Lower lobe of right lung (tissue), 2 donors: ENCODE results near the gene SSBP4. TPM values are rescaled to one million over a fixed set of nuclear protein-coding genes. Genes with fewer than 3 reads are reported as not detected.

Experiments used
- ATAC-seq, 2 donors: fragments of 200-7000 bp; cut with Tn5 transposase; one replicate each; pipeline ENCODE4 v1.9.1; 2020 to 2022; ENCODE audit warnings: mild to moderate bottlenecking in 2 of 2, moderate library complexity in 2 of 2
- DNase-seq: peaks from one replicate; pipeline ENCODE4 v3.0.0-alpha.2; 2020
- H3K27ac ChIP-seq: fragments of 200-600 bp; one replicate; pipeline ENCODE4 v1.8.0; 2022
- H3K27me3 ChIP-seq: fragments of 200-600 bp; one replicate; pipeline ENCODE4 v1.8.0; 2022; ENCODE audit warnings: low read depth
- H3K36me3 ChIP-seq: fragments of 200-600 bp; one replicate; pipeline ENCODE4 v1.8.0; 2022; ENCODE audit warnings: mild to moderate bottlenecking
- H3K4me1 ChIP-seq: fragments of 200-600 bp; one replicate; pipeline ENCODE4 v1.8.0; 2022
- H3K4me3 ChIP-seq: fragments of 200-600 bp; one replicate; pipeline ENCODE4 v1.8.0; 2022; ENCODE audit warnings: mild to moderate bottlenecking
- H3K9me3 ChIP-seq: fragments of 200-600 bp; one replicate; pipeline ENCODE4 v1.8.0; 2022
- intact Hi-C: fragments of 100-400 bp; cut with DNase I; formaldehyde crosslinking; loops from one replicate; pipeline ENCODE4 v1.11.0; 2022
- total RNA-seq: library from RNA; stranded (reverse); fragmentation: NEBNext Ultra II Directional; extraction: Animal tissue kit (Norgen Biotek cat#: 25700); gene quantifications from one replicate; pipeline ENCODE4 v1.2.1, GENCODE V29; 2021
- TF ChIP-seq, protein P1 (sequence below): fragments of 200-600 bp; IDR thresholded peaks from one replicate; pipeline ENCODE4 v1.8.0; 2022; ENCODE audit warnings: antibody characterized with exemption, mild to moderate bottlenecking
- donor health status: DM: no; HTN: yes; CAD: no; lungs with severe emphysema.

The SSBP4 gene
- total RNA-seq, 1 donor from 2014 or later = 65.6 TPM

DNA sequence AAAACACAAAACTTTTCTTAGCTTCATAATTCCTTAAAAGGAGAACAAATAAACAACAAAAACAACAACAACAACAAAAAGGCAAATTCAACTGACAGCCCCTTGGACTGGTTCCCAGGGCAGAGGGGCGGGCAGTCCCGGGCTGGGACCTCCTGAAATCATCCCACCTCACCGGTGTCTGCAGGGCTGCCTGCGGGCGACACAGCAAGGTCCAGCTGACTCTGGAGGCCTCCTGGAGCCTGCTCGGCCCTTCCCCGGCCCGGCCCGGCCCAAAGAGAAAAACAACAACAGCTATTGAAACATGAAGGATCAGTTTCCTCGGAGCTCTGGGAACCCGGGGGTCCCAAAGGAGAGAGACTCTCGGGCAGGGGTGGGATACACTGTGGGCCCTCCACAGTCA is 23.7 kb downstream of the SSBP4 start:
- Histone ChIP-seq H3K9me3 (no peaks in the 10 kb centered on the region), H3K27ac (no peak overlapping the region), H3K4me3 (no peak overlapping the region), H3K4me1 (peaks cover 17% of the 10 kb centered on the region), H3K36me3 (peaks cover 52% of the 10 kb centered on the region), H3K27me3 (no peaks in the 10 kb centered on the region)
- intact Hi-C loops = no loop called here
- TF ChIP-seq, protein P1, sequence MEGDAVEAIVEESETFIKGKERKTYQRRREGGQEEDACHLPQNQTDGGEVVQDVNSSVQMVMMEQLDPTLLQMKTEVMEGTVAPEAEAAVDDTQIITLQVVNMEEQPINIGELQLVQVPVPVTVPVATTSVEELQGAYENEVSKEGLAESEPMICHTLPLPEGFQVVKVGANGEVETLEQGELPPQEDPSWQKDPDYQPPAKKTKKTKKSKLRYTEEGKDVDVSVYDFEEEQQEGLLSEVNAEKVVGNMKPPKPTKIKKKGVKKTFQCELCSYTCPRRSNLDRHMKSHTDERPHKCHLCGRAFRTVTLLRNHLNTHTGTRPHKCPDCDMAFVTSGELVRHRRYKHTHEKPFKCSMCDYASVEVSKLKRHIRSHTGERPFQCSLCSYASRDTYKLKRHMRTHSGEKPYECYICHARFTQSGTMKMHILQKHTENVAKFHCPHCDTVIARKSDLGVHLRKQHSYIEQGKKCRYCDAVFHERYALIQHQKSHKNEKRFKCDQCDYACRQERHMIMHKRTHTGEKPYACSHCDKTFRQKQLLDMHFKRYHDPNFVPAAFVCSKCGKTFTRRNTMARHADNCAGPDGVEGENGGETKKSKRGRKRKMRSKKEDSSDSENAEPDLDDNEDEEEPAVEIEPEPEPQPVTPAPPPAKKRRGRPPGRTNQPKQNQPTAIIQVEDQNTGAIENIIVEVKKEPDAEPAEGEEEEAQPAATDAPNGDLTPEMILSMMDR = no peak
- DNase-seq = no peak
- no peak for ATAC-seq

DNA sequence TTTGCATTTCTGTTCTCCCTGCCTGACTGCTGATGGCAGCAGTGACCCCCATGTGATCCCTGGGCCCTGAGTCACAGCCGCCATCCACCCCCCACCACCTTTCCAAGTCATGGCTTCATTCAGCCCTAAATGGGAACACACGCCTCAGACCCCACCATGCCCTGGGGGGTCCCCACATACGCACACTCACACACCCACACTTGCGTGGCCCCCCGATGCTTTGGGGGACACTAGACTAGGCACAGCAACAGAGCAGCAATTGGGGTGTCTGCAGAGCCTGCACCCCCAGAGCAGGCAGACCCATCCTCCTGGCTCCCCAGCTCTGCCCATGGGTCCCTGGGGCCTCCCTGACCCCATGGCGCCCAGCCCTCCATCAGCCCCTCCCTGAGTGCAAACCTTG is 24.2 kb downstream of the SSBP4 start:
- no peak overlapping the region for H3K27ac ChIP-seq
- TF ChIP-seq, protein P1 = no peak
- ATAC-seq (no peak), DNase-seq (no peak)
- H3K36me3 ChIP-seq = peaks cover 56% of the 10 kb centered on the region
- peaks cover 13% of the 10 kb centered on the region for H3K4me1 ChIP-seq
- no peaks in the 10 kb centered on the region for H3K27me3 ChIP-seq
- intact Hi-C loops = no loop called here
- H3K4me3 ChIP-seq = no peak overlapping the region
- no peaks in the 10 kb centered on the region for H3K9me3 ChIP-seq

DNA sequence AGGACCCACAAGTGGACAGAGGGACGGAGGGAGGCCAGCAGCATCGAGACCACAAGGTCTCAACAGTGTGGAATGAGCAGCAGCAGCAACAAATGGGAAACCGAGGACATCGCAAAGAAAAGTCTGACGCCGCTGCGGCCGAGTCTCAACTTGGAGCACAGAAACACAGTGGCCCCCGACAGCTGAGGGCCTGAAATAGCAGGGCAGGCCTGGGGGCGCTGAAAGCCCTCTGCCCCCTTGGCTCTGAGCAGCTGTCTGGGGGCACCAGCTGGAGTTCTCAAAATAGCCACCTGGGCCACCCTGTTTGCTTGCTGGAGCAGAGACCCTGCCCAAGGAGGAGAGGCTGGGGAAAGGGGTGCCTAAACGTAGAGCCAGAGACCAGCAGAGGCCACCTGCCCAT is 24.6 kb downstream of the SSBP4 start:
- intact Hi-C loops = no loop called here
- Histone ChIP-seq H3K27ac (no peak overlapping the region), H3K4me1 (peaks cover 9% of the 10 kb centered on the region), H3K9me3 (no peaks in the 10 kb centered on the region), H3K36me3 (peaks cover 61% of the 10 kb centered on the region), H3K4me3 (no peak overlapping the region), H3K27me3 (no peaks in the 10 kb centered on the region)
- DNase-seq (no peak), ATAC-seq (no peak)
- TF ChIP-seq, protein P1 = no peak

DNA sequence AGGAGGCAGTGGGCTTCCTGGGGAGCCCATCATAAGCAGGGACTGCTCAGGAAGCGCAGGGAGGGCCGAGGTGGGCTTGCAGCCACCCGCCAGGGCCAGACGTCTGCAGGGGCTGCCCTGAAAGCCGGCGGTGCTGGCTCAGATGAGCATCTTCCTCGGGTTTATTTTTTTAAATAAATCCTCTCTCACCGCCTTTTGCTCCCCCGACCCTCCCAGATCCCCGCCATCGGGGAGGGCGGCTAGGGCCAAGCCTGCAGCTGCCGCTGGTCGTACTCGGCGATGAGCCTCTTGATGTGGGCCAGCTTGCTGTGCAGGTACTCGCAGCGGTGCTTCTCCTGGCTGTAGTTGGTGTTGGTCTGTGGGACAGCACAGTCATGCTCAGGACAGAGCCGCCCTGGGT is 25.3 kb downstream of the SSBP4 start:
- intact Hi-C loops = no loop called here
- H3K27me3 ChIP-seq = no peaks in the 10 kb centered on the region
- H3K4me1 ChIP-seq = peaks cover 2% of the 10 kb centered on the region
- H3K4me3 ChIP-seq = no peak overlapping the region
- ATAC-seq (no peak), DNase-seq (no peak)
- H3K9me3 ChIP-seq = no peaks in the 10 kb centered on the region
- no peak overlapping the region for H3K27ac ChIP-seq
- H3K36me3 ChIP-seq = peaks cover 67% of the 10 kb centered on the region
- TF ChIP-seq, protein P1 = no peak

DNA sequence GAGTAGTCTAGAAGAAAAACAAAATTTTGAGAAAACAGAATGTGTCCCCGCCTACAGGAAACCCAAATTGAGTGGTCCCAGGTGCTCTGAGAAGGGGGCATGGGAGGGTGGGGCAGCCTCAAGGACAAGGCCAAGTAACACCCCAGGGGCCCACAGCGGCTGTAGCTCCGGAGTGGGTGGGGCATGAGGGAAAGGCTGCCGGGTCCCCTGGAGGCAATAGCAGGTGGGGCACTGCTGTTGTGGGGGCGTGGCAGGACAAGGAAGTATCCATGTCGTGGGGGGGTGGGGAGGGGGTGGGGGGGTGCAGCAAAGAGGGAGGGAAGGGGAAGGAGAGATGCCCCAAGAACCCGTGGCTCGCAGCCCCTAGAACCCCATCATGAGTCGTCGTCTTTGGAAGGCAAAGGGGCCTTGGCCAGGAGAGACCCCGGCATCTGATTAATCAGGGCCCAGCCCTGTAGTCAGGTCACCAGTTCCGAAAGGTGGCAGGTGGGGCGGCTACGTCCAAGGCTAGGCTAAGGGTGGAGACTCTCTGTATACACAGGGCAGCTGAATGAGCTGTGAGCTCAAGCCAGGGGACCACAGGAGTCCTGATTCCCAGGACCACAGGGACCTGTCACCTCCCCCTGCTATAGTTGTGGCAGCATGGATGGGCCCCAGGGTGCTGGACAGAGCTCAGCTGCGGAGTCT is 26.2 kb downstream of the SSBP4 start:
- H3K27me3 ChIP-seq = no peaks in the 10 kb centered on the region
- H3K36me3 ChIP-seq = peaks cover 76% of the 10 kb centered on the region
- peaks cover under 1% of the 10 kb centered on the region for H3K4me1 ChIP-seq
- no peak overlapping the region for H3K4me3 ChIP-seq
- DNase-seq = no peak
- H3K27ac ChIP-seq = no peak overlapping the region
- no peak for ATAC-seq
- TF ChIP-seq, protein P1 = no peak
- intact Hi-C loops = no loop called here
- no peaks in the 10 kb centered on the region for H3K9me3 ChIP-seq
